Right ventricle myocardium inferior (tissue), 1 donor: ENCODE results near the gene EPC1. TPM values are rescaled to one million over a fixed set of nuclear protein-coding genes. Genes with fewer than 3 reads are reported as not detected.

Experiments
- ATAC-seq: fragments of 200-7000 bp; cut with Tn5 transposase; one replicate; pipeline ENCODE4 v1.9.1; 2020; ENCODE audit warnings: mild to moderate bottlenecking, moderate library complexity
- DNase-seq: peaks from one replicate; pipeline ENCODE4 v3.0.0; 2021; ENCODE audit errors: missing footprints
- intact Hi-C: fragments of 100-400 bp; cut with DNase I; formaldehyde crosslinking; loops from one replicate; pipeline ENCODE4 v1.11.0; 2022
- total RNA-seq: library from RNA; stranded (reverse); fragmentation: NEBNext Ultra II Directional; extraction: Animal tissue kit (Norgen Biotek cat#: 25700); gene quantifications from one replicate; pipeline ENCODE4 v1.2.1, GENCODE V29; 2021
- donor health status: DM: no; HTN: yes; CAD: no; lungs with severe emphysema.

Gene EPC1
- total RNA-seq, 1 donor from 2014 or later, result 18.0 TPM

DNA sequence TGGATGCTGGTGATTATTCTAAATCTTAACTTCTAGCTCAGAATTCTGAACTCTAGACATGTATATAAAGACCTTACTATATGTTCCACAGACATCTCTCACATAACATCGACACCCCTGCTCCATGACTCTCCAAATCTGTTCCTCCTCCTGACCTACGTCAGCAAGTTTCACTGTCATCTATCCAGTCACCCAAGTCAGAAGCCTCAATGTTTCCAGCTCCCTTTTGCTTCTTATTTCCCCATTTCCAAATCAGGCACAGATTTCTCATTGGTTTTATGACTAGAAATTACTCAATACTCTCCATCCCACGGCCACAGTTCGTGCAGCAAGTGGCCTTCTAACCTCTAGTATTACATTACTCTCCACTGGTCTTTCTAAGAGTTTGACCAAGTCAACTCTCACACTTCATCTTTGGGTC, 28.5 kb downstream of the EPC1 start:
- intact Hi-C loops, result no loop called here
- ATAC-seq, result peak; percentile 40
- DNase-seq, result no peak

- no peak for ATAC-seq
- intact Hi-C loops, result no loop called here
- DNase-seq, result no peak
Measured at GRCh38 chr10:32317795-32318357, 29.1 kb downstream of the EPC1 start.

DNA sequence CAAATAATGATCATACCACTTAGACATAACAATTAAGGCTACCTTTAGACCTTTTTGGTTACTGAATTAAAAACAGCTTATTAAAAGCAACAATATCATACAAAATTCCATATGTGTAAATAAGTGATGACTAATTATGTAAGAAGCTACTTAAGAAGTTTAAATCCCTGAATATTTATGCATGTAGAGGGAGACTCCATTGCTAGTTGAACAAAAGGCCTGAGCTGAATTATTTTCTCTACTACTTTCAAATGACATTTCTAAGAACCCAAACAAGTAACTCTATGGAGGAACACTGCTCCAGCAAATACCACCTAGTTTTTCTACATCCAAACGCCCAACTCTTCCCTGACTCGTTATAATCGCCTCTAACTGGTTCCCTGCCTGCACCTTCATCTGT, 31.5 kb downstream of the EPC1 start:
- intact Hi-C loops, result no loop called here
- ATAC-seq (no peak), DNase-seq (no peak)

DNA sequence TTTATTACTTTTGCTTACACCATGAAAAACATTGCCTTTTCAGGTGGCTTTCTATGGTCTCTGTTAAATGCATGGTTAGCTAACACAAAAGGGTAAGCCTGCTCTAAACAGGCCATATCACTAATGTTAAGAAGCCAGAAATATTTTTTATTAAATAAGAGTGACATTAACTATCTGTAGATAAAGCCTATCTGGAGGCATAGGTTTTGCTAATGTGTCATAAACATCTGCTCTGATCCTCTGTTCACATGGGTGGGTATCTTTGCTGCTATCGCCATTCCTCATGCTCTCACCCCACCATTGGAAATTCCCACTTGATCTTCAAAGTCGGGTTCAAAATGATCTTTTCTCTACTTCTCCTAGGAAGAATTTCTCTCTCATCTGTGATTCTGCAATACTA, 32.4 kb downstream of the EPC1 start:
- intact Hi-C loops, result no loop called here
- no peak for DNase-seq
- ATAC-seq, result no peak

DNA sequence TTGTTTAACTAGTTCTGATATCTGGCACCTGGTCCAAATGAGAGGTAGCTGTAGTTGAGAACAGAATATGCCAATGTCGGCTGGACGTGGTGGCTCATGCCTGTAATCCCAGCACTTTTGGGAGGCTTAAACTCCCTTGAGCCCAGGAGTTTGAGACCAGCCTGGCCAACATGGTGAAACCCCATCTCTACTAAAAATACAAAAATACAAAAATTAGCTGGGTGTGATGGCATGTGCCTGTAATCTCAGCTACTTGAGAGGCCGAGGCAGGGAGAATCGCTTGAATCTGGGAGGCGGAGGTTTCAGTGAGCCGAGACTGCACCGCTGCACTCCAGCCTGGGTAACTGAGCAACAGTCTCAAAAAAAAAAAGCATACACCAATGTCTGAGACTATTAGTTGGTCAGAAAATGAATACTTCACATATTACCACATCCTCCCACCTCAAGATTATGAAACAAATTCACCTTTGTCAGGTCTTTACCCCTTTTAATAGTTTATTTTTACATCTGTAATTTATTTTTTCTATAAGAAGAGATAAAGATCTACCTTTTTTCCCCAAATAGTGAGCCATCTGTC, 38.8 kb downstream of the EPC1 start:
- ATAC-seq (no peak), DNase-seq (no peak)
- intact Hi-C loops, result no loop called here

DNA sequence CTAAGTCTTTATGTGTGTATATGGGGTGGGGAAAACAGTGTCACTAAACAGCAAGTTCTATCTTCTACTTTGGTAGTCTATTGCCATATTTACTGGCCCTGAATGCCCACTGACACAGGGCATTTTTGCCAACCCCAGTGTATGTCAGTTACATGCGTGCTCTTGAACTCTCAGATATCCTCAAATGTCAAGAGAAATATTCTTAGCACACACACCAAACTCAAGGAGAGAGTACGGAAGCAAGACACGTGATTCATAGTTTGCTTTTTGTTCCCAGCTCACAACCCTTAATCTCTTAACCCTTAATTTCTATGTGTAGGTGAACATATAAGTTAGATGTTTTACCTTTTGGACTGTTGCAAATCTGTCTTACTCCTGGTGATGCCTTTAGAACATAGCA, 39.3 kb downstream of the EPC1 start:
- ATAC-seq (no peak), DNase-seq (no peak)
- intact Hi-C loops, result no loop called here

DNA sequence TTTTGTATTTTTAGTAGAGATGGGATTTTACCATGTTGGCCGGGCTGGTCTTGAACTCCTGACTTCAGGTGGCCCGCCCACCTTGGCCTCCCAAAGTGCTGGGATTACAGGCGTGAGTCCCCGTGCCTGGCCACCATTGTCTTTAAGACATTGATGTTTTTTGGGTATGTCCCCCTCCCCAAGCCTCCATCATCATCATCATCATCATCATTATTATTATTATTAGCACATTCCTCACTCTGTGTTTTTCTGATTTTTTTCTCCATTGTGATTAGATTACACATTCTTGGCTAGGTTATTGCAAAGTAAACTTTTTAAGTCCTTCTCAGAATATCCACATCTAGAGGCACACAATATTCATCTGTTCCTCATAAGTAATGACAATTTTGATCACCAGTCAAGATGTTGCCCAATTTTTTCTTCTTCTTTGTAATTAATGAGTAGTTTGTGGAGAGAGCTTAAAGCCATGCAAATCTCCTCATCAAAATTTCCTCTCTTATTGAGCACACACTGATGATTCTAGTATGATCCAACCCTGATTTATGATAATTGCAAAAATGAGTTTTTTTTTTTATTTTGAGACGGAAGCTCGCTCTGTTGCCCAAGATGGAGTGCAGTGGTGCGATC, 47.5 kb downstream of the EPC1 start:
- intact Hi-C loops, result no loop called here
- ATAC-seq, result no peak
- DNase-seq, result no peak

- DNase-seq (no peak), ATAC-seq (no peak)
- intact Hi-C loops, result no loop called here
Measured at GRCh38 chr10:32298075-32298812, 48.7 kb downstream of the EPC1 start.

DNA sequence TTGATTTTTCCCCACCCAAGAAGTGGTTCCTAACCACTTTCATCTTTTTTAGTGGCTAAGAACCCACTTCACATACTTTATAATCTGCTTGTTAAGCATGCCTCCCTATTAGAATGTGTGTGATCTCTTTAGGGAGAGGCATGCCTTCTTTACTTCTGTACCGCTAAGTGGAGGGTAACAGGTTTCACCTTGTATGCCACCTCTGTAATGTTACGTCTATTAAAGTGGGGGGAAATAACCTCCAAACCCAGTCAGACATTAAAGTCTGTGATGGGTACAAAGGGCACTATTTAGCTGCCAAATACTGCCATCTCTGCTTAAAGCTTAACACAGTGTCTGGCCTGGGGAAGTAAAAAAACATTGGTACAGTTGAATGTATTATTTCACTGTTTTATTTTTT, 51.9 kb downstream of the EPC1 start:
- no peak for DNase-seq
- no peak for ATAC-seq
- intact Hi-C loops, result no loop called here

DNA sequence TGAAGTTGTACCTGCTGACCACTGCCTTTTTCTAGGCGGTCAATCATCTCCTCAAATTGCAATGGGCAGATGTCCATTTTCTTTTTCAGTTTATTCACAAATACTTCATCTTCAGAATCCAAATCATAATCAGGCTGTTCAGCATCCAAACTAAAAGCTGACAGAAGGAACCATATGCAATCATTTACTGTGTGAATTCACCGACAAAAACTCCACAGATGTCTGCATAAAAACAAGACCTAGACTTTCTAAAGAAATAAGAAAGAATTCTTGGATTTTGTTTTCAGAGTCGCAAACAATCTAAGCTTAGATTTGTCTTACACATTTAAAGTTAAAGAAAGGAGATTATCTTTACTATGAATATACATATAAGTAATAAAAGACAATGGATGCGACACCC, 53.4 kb downstream of the EPC1 start:
- intact Hi-C loops, result no loop called here
- ATAC-seq, result no peak
- DNase-seq, result no peak

DNA sequence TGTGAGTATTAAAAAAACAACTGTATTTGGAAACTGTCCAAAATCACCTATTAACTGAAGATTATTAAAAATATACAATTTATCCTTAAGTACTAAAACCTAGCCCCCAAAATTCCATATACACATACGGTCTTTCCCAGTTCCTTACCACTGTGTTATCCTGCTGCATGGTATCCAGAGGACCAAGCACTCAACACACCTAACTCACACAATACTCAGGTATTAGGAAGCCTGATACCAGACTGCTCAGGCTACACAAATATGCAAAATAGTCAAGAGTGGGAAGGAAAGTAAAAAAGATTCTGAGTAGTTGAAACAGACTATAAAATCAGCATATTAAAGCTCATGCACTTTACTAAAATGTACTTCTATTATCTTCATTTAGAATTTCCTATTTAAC, 67.2 kb downstream of the EPC1 start:
- intact Hi-C loops, result loop anchor here (10.0 kb wide), 1 partner anchor 265 kb away; no protein-coding TSS in a partner anchor
- DNase-seq (no peak), ATAC-seq (no peak)

GRCh38 chr10:32273336-32273735, 73.6 kb downstream of the EPC1 start:
- intact Hi-C loops, result no loop called here

GRCh38 chr10:32271617-32272016, 75.3 kb downstream of the EPC1 start:
- no peak for ATAC-seq
- DNase-seq, result no peak
- intact Hi-C loops, result no loop called here

More at GRCh38 chr10:32273336-32273735, 73.6 kb downstream of the EPC1 start:
- ATAC-seq (no peak), DNase-seq (no peak)

GRCh38 chr10:32269343-32270100, 77.4 kb downstream of the EPC1 start:
- no peak for DNase-seq
- no peak for ATAC-seq
- intact Hi-C loops, result loop anchor here (5.0 kb wide), 1 partner anchor 33 kb away; no protein-coding TSS in a partner anchor

DNA sequence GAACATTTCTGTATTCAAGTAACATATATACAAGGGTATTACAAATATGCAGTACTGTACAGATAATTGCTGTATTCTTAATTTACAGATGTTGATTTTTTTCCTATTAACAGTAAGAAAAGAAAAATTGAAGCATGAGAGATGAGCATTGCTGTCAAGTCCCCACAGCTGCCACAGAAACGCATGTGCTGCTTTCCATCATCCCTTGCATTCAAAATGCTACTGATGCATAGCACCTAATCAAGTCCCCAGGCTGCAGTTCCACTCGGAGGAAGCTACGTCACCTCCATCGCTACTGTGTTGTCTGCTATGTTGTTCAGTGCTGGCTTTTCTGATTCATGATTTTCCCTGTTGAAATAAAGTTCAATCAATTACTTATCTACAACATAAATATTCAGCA, 78.2 kb downstream of the EPC1 start:
- DNase-seq, result no peak
- intact Hi-C loops, result loop anchor here (5.0 kb wide), 1 partner anchor 34 kb away; no protein-coding TSS in a partner anchor
- no peak for ATAC-seq

- no peak for DNase-seq
- no peak for ATAC-seq
- intact Hi-C loops, result loop anchor here (2.0 to 5.0 kb wide), 2 partner anchors 35 to 74 kb away; no protein-coding TSS in a partner anchor
Measured at GRCh38 chr10:32266979-32267378, 80.0 kb downstream of the EPC1 start.

DNA sequence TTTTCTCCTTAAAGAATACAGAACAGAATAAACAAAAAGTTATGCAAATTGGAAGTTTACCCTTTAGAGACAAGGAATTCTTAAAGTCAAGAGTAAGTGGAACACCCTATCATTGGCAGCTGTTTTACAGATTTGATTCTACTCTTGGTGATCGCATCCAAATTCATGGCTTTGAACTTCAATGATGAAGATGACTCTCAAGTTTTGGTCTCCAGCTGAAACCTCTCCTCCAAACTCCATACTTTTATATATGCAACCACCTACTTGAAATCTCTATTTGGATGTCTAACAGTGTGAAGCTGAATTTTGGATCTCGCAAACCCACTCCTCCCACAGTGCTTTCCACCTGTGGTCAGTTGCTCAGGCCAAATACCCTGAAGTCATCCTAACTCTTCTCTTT, 80.4 kb downstream of the EPC1 start:
- ATAC-seq, result no peak
- DNase-seq, result no peak
- intact Hi-C loops, result loop anchor here (2.0 to 5.0 kb wide), 2 partner anchors 36 to 74 kb away; no protein-coding TSS in a partner anchor

GRCh38 chr10:32265756-32266155, 81.2 kb downstream of the EPC1 start:
- no peak for DNase-seq
- intact Hi-C loops, result loop anchor here (2.0 to 5.0 kb wide), 2 partner anchors 37 to 75 kb away; no protein-coding TSS in a partner anchor
- ATAC-seq, result no peak

DNA sequence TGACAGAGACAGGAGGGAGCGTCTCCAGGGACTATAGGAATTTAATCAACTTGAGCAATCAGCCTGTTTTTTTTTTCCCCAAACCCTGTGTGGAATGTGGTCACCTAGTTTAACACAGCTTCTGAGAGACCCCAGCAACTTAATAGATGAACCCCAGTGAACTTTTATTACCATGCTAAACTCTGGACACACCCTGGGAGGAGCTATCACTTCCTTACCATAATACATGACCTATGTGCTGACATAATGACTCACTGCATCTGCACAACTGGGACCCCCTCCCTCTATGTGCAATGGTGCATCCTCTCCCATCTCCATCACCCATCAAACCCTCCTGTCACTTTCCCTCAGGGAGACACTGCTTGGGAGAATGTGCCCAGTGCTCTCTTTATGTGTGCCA, 83.7 kb downstream of the EPC1 start:
- no peak for DNase-seq
- ATAC-seq, result no peak
- intact Hi-C loops, result no loop called here
